Neutrophil (primary cell): Measurements from ENCODE around the gene GBP5.
A peak's percentile ranks its signal among the peaks of the same experiment; 100 is the strongest.

Source experiments
- H3K27ac ChIP-seq: fragments of 200-600 bp; sonication (generic); 2 replicates; pipeline ENCODE4 v1.5.1; 2016; ENCODE audit warnings: mild to moderate bottlenecking, moderate library complexity
- H3K27me3 ChIP-seq: fragments of 200-600 bp; sonication (generic); 2 replicates; pipeline ENCODE4 v1.6.0; 2016; ENCODE audit warnings: mild to moderate bottlenecking
- H3K36me3 ChIP-seq: fragments of 200-600 bp; sonication (generic); 2 replicates; pipeline ENCODE4 v1.5.1; 2017
- H3K4me1 ChIP-seq, 2 experiments: fragments of 200-600 bp in 1 of 2; sonication (generic) in 1 of 2; 1 replicate in 1 of 2; 2 replicates in 1 of 2; pipeline versions ENCODE4 v1.5.1 to v1.6.1; 2013 to 2016; ENCODE audit warnings: low read depth in 1 of 2, low read length in 1 of 2, mild to moderate bottlenecking in 1 of 2, moderate library complexity in 1 of 2; ENCODE audit not compliant: control insufficient read depth in 1 of 2, insufficient read depth in 1 of 2
- H3K4me3 ChIP-seq, 2 experiments: fragments of 200-600 bp in 1 of 2; sonication (generic) in 1 of 2; 1 replicate in 1 of 2; 2 replicates in 1 of 2; pipeline ENCODE4 v1.5.1; 2013 to 2016; ENCODE audit warnings: low read depth in 1 of 2, low read length in 1 of 2, mild to moderate bottlenecking in 1 of 2, moderate library complexity in 1 of 2
- H3K9me3 ChIP-seq: fragments of 200-600 bp; sonication (generic); 2 replicates; pipeline ENCODE4 v1.5.1; 2016
- CTCF ChIP-seq: fragments of 200-600 bp; sonication (generic); IDR thresholded peaks from 2 replicates; pipeline ENCODE4 v1.5.1; 2016; ENCODE audit warnings: antibody characterized with exemption

GBP5 gene

GRCh38 chr1:89280766-89281165 lies 8.1 kb upstream of the GBP5 start:
- Histone ChIP-seq H3K4me1 (peaks cover 13 to 21% of the 10 kb centered on the region in 2 experiments), H3K4me3 (no peak overlapping the region), H3K27ac (no peak overlapping the region), H3K9me3 (no peaks in the 10 kb centered on the region), H3K36me3 (no peaks in the 10 kb centered on the region), H3K27me3 (no peaks in the 10 kb centered on the region)
- no peak for TF ChIP-seq CTCF

GRCh38 chr1:89279011-89279466 lies 6.4 kb upstream of the GBP5 start:
- Histone ChIP-seq H3K4me3 (no peak overlapping the region), H3K4me1 (peaks cover 23 to 29% of the 10 kb centered on the region in 2 experiments), H3K27ac (no peak overlapping the region), H3K36me3 (no peaks in the 10 kb centered on the region), H3K27me3 (no peaks in the 10 kb centered on the region), H3K9me3 (no peaks in the 10 kb centered on the region)
- no peak for TF ChIP-seq CTCF

- Histone ChIP-seq H3K27ac (peak overlapping the region; percentile 53), H3K4me1 (peaks cover 23 to 33% of the 10 kb centered on the region in 2 experiments), H3K36me3 (no peaks in the 10 kb centered on the region), H3K27me3 (no peaks in the 10 kb centered on the region), H3K9me3 (no peaks in the 10 kb centered on the region), H3K4me3 (no peak overlapping the region)
- no peak for TF ChIP-seq CTCF
Measured at GRCh38 chr1:89277725-89278124, 5.1 kb upstream of the GBP5 start.

- Histone ChIP-seq H3K4me3 (no peak overlapping the region), H3K4me1 (peaks cover 23 to 34% of the 10 kb centered on the region in 2 experiments), H3K9me3 (no peaks in the 10 kb centered on the region), H3K27me3 (no peaks in the 10 kb centered on the region), H3K27ac (peak overlapping the region; percentile 53), H3K36me3 (no peaks in the 10 kb centered on the region)
- TF ChIP-seq CTCF, result no peak
Measured at GRCh38 chr1:89276690-89277089, 4.0 kb upstream of the GBP5 start.

GRCh38 chr1:89274411-89274857 lies 1.8 kb upstream of the GBP5 start:
- Histone ChIP-seq H3K27me3 (no peaks in the 10 kb centered on the region), H3K4me3 (no peak overlapping the region), H3K27ac (peak overlapping the region; percentile 74), H3K9me3 (no peaks in the 10 kb centered on the region), H3K36me3 (no peaks in the 10 kb centered on the region), H3K4me1 (peaks cover 25 to 37% of the 10 kb centered on the region in 2 experiments)
- TF ChIP-seq CTCF, result no peak
